GM23338 (cell line): Measurements from ENCODE around the gene GRM5.
"Not testable (repeated sequence)": the region's sequence is repeated elsewhere in the genome, so short reads cannot be mapped to it uniquely, and the experiment has no call there.

Experiments used
- EZH2 ChIP-seq: fragments of 200-600 bp; sonication (generic); IDR thresholded peaks from one replicate; pipeline ENCODE4 v1.8.0; 2017; ENCODE audit warnings: antibody characterized with exemption, mild to moderate bottlenecking, low read depth; ENCODE audit not compliant: unreplicated experiment
- TF ChIP-seq, protein P1 (sequence below), 2 experiments: fragments of 200-600 bp in 1 of 2; sonication (generic) in 1 of 2; conservative IDR thresholded peaks; 2 replicates each; pipeline versions ENCODE4 v1.5.1 to v1.6.1; 2016 to 2017; ENCODE audit warnings: antibody characterized with exemption in 2 of 2, low read depth in 2 of 2, mild to moderate bottlenecking in 2 of 2, moderate library complexity in 1 of 2

- TF ChIP-seq, protein P1, sequence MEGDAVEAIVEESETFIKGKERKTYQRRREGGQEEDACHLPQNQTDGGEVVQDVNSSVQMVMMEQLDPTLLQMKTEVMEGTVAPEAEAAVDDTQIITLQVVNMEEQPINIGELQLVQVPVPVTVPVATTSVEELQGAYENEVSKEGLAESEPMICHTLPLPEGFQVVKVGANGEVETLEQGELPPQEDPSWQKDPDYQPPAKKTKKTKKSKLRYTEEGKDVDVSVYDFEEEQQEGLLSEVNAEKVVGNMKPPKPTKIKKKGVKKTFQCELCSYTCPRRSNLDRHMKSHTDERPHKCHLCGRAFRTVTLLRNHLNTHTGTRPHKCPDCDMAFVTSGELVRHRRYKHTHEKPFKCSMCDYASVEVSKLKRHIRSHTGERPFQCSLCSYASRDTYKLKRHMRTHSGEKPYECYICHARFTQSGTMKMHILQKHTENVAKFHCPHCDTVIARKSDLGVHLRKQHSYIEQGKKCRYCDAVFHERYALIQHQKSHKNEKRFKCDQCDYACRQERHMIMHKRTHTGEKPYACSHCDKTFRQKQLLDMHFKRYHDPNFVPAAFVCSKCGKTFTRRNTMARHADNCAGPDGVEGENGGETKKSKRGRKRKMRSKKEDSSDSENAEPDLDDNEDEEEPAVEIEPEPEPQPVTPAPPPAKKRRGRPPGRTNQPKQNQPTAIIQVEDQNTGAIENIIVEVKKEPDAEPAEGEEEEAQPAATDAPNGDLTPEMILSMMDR (conservative IDR thresholded peaks at IDR 0.05; ENCODE audit: low read depth in 2 of 2), result not testable (repeated sequence)
- TF ChIP-seq EZH2, result not testable (repeated sequence)
Observed at GRCh38 chr11:89065651-89066201, at the start of gene GRM5.
